WTC11 (cell line): ENCODE data around the gene TRIM23. TPM values are rescaled to one million over a fixed set of nuclear protein-coding genes. Genes with fewer than 3 reads are reported as not detected.

Source experiments
- ATF2 ChIP-seq: sonication (generic); formaldehyde crosslinking; IDR thresholded peaks from 2 replicates; pipeline ENCODE4 v1.8.1; 2022; ENCODE audit warnings: low read depth, missing genetic modification reagents, borderline replicate concordance
- ATF3 ChIP-seq: sonication (generic); formaldehyde crosslinking; conservative IDR thresholded peaks from 2 replicates; pipeline ENCODE4 v1.8.1; 2022; ENCODE audit warnings: mild to moderate bottlenecking, missing genetic modification reagents
- CREM ChIP-seq: sonication (generic); formaldehyde crosslinking; IDR thresholded peaks from 2 replicates; pipeline ENCODE4 v1.8.1; 2022; ENCODE audit warnings: mild to moderate bottlenecking, missing genetic modification reagents, moderate library complexity
- E2F4 ChIP-seq: sonication (generic); formaldehyde crosslinking; IDR thresholded peaks from 2 replicates; pipeline ENCODE4 v1.8.1; 2022; ENCODE audit warnings: low read depth, mild to moderate bottlenecking, moderate library complexity, missing genetic modification reagents, borderline replicate concordance
- ERG ChIP-seq: fragments of 250-450 bp; sonication (Bioruptor Pico); IDR thresholded peaks from 2 replicates; pipeline ENCODE4 v1.8.0; 2021; ENCODE audit warnings: mild to moderate bottlenecking
- FOXK1 ChIP-seq: sonication (generic); formaldehyde crosslinking; IDR thresholded peaks from 2 replicates; pipeline ENCODE4 v1.8.0; 2022; ENCODE audit warnings: mild to moderate bottlenecking, moderate library complexity, missing genetic modification reagents
- FOXP4 ChIP-seq: sonication (generic); formaldehyde crosslinking; IDR thresholded peaks from 2 replicates; pipeline ENCODE4 v1.8.0; 2022; ENCODE audit warnings: mild to moderate bottlenecking, missing genetic modification reagents
- GABPB1 ChIP-seq: sonication (generic); formaldehyde crosslinking; IDR thresholded peaks from 2 replicates; pipeline ENCODE4 v1.8.1; 2023; ENCODE audit warnings: mild to moderate bottlenecking, missing genetic modification reagents
- GRHL2 ChIP-seq: fragments of 250-450 bp; sonication (Bioruptor Pico); IDR thresholded peaks from 2 replicates; pipeline ENCODE4 v1.8.0; 2022; ENCODE audit warnings: mild to moderate bottlenecking, moderate library complexity; ENCODE audit not compliant: insufficient replicate concordance, severe bottlenecking
- GTF2I ChIP-seq: fragments of 250-450 bp; sonication (Bioruptor Pico); conservative IDR thresholded peaks from 2 replicates; pipeline ENCODE4 v1.4.0; 2021; ENCODE audit warnings: mild to moderate bottlenecking
- MYBL2 ChIP-seq: sonication (generic); formaldehyde crosslinking; IDR thresholded peaks from 2 replicates; pipeline ENCODE4 v1.8.1; 2023; ENCODE audit warnings: mild to moderate bottlenecking, moderate library complexity, missing genetic modification reagents
- NFE2L1 ChIP-seq: sonication (generic); formaldehyde crosslinking; IDR thresholded peaks from 2 replicates; pipeline ENCODE4 v1.8.1; 2023; ENCODE audit warnings: missing genetic modification reagents
- NR2C2 ChIP-seq: sonication (generic); formaldehyde crosslinking; IDR thresholded peaks from 2 replicates; pipeline ENCODE4 v1.8.0; 2022; ENCODE audit warnings: mild to moderate bottlenecking, missing genetic modification reagents
- PRDM15 ChIP-seq: sonication (generic); formaldehyde crosslinking; IDR thresholded peaks from 2 replicates; pipeline ENCODE4 v1.8.0; 2022; ENCODE audit warnings: missing genetic modification reagents
- PRRX2 ChIP-seq: fragments of 250-450 bp; sonication (Bioruptor Pico); IDR thresholded peaks from 2 replicates; pipeline ENCODE4 v1.8.0; 2021; ENCODE audit warnings: mild to moderate bottlenecking
- TEAD4 ChIP-seq: sonication (generic); formaldehyde crosslinking; IDR thresholded peaks from 2 replicates; pipeline ENCODE4 v1.8.0; 2022; ENCODE audit warnings: mild to moderate bottlenecking, missing genetic modification reagents
- USF1 ChIP-seq: sonication (generic); formaldehyde crosslinking; IDR thresholded peaks from 2 replicates; pipeline ENCODE4 v1.8.0; 2022; ENCODE audit warnings: mild to moderate bottlenecking, missing genetic modification reagents
- ZNF232 ChIP-seq: sonication (generic); formaldehyde crosslinking; IDR thresholded peaks from 2 replicates; pipeline ENCODE4 v1.8.0; 2022; ENCODE audit warnings: mild to moderate bottlenecking, missing genetic modification reagents
- ZNF532 ChIP-seq: fragments of 250-450 bp; sonication (Bioruptor Pico); IDR thresholded peaks from 2 replicates; pipeline ENCODE4 v1.9.0; 2021; ENCODE audit warnings: mild to moderate bottlenecking, borderline replicate concordance
- ZSCAN18 ChIP-seq: fragments of 250-450 bp; sonication (Bioruptor Pico); IDR thresholded peaks from 2 replicates; pipeline ENCODE4 v2.1.2; 2022; ENCODE audit warnings: mild to moderate bottlenecking, moderate library complexity
- total RNA-seq: library from RNA; stranded (reverse); gene quantifications from 3 replicates; pipeline ENCODE4 v1.2.3, GENCODE V29; 2021

The TRIM23 gene
- total RNA-seq, 1 experiment from 2014 or later = 11.8 TPM

GRCh38 chr5:65562731-65563701, 61.1 kb downstream of the TRIM23 start, which contains the start of the genes CENPK and PPWD1 (continued):
- no peak for TF ChIP-seq ZNF532 (CRISPR knock-in tag)
- TF ChIP-seq FOXP4 (CRISPR knock-in tag) = peak; percentile 18; the same call in 1 of the 2 replicates
- TF ChIP-seq CREM = peak; percentile 98
- no peak for TF ChIP-seq PRDM15 (CRISPR knock-in tag)
- TF ChIP-seq ATF3 (CRISPR knock-in tag) = no peak
- TF ChIP-seq TEAD4 = no peak
- no peak for TF ChIP-seq NR2C2
- TF ChIP-seq ERG (CRISPR knock-in tag) = no peak
- TF ChIP-seq ATF2 (CRISPR knock-in tag) = no peak
- no peak for TF ChIP-seq PRRX2
- TF ChIP-seq GABPB1 (CRISPR knock-in tag) = peak; percentile 60; the same call in 1 of the 2 replicates
- TF ChIP-seq GRHL2 (CRISPR knock-in tag) = no peak
- TF ChIP-seq GTF2I (CRISPR knock-in tag) = no peak
- no peak for TF ChIP-seq ZSCAN18 (CRISPR knock-in tag)
- TF ChIP-seq ZNF232 (CRISPR knock-in tag) = no peak
- peak; percentile 46; the same call in 1 of the 2 replicates for TF ChIP-seq MYBL2 (CRISPR knock-in tag)
- peak; percentile 95 for TF ChIP-seq FOXK1 (CRISPR knock-in tag)
- no peak for TF ChIP-seq USF1 (CRISPR knock-in tag)
- peak; percentile 48; the same call in 1 of the 2 replicates for TF ChIP-seq NFE2L1
- peak; percentile 94 for TF ChIP-seq E2F4 (CRISPR knock-in tag)
